Caco-2 (cell line): ENCODE data around the gene C5orf63. TPM values are rescaled to one million over a fixed set of nuclear protein-coding genes. Genes with fewer than 3 reads are reported as not detected.

ENCODE experiments used
- BruUV-seq: library from RNA; stranded (reverse); fragments of 400-500 nt; replicated peaks from 2 replicates; lab custom pipeline; 2021; lab: Mats Ljungman, UMichigan
- CTCF ChIA-PET: fragments of 300-600 bp; sonication (Branson Sonifier 250); formaldehyde crosslinking; loops from one replicate; lab custom pipeline; 2022; ENCODE audit warnings: antibody characterized with exemption; lab: Charles Lee
- POLR2A ChIA-PET: fragments of 300-600 bp; sonication (Branson Sonifier 250); formaldehyde crosslinking; loops from one replicate; lab custom pipeline; 2022; ENCODE audit warnings: antibody characterized with exemption; lab: Charles Lee
- DNase-seq, 2 experiments: peaks; one replicate each; pipeline versions ENCODE4 v3.0.0 to v3.0.0-alpha.2; 2020 to 2022
- H3K27me3 ChIP-seq: replicated peaks from 2 replicates; pipeline ENCODE4 v1.6.0; 2011; ENCODE audit warnings: low read length; ENCODE audit not compliant: control insufficient read depth, insufficient read depth
- H3K36me3 ChIP-seq: 2 replicates; pipeline ENCODE4 v1.5.1; 2011; ENCODE audit warnings: low read length; ENCODE audit not compliant: control insufficient read depth, insufficient read depth
- H3K4me1 ChIP-seq: fragments of 250-450 bp; sonication (Bioruptor Pico); 2 replicates; pipeline ENCODE4 v1.5.1; 2020; ENCODE audit warnings: mild to moderate bottlenecking
- H3K4me3 ChIP-seq: 2 replicates; pipeline ENCODE4 v1.5.1; 2011; ENCODE audit warnings: low read depth, mild to moderate bottlenecking, control low read depth, low read length
- H3K9me3 ChIP-seq: fragments of 250-450 bp; sonication (Bioruptor Pico); 2 replicates; pipeline ENCODE4 v1.5.1; 2020; ENCODE audit warnings: mild to moderate bottlenecking, moderate library complexity
- H3K27ac Mint-ChIP-seq: one replicate; pipeline ENCODE4 v1.8.0; 2022; ENCODE audit warnings: mixed read lengths; ENCODE audit not compliant: unreplicated experiment
- H3K27me3 Mint-ChIP-seq: one replicate; pipeline ENCODE4 v1.8.0; 2022; ENCODE audit warnings: mixed read lengths; ENCODE audit not compliant: insufficient read depth, unreplicated experiment
- H3K36me3 Mint-ChIP-seq: one replicate; pipeline ENCODE4 v1.8.0; 2022; ENCODE audit warnings: mild to moderate bottlenecking, mixed read lengths; ENCODE audit not compliant: insufficient read depth, unreplicated experiment
- H3K4me1 Mint-ChIP-seq: one replicate; pipeline ENCODE4 v1.8.0; 2022; ENCODE audit warnings: low read depth, mixed read lengths; ENCODE audit not compliant: unreplicated experiment
- H3K4me3 Mint-ChIP-seq: one replicate; pipeline ENCODE4 v1.8.0; 2022; ENCODE audit warnings: mild to moderate bottlenecking, moderate library complexity, mixed read lengths; ENCODE audit not compliant: unreplicated experiment
- H3K9me3 Mint-ChIP-seq: one replicate; pipeline ENCODE4 v1.8.0; 2022; ENCODE audit warnings: mixed read lengths; ENCODE audit not compliant: unreplicated experiment
- CTCF ChIP-seq, 2 experiments: fragments of 200-600 bp in 1 of 2; IDR thresholded peaks; 1 replicate in 1 of 2; 2 replicates in 1 of 2; pipeline versions ENCODE4 v1.5.1 to v1.8.0; 2011 to 2022; ENCODE audit warnings: antibody characterized with exemption in 1 of 2, control low read depth in 1 of 2, inconsistent platforms in 1 of 2, low read depth in 1 of 2, low read length in 1 of 2, mild to moderate bottlenecking in 1 of 2, moderate library complexity in 1 of 2; ENCODE audit not compliant: insufficient read depth in 1 of 2, severe bottlenecking in 1 of 2, unreplicated experiment in 1 of 2
- intact Hi-C: fragments of 100-400 bp; cut with micrococcal nuclease; formaldehyde crosslinking; loops from one replicate; pipeline ENCODE4 v1.10.0; 2022; ENCODE audit not compliant: unreplicated experiment
- total RNA-seq: library from RNA; stranded (reverse); gene quantifications from 2 replicates; pipeline ENCODE4 v1.2.3, GENCODE V29; 2022

The C5orf63 gene
- total RNA-seq, 1 experiment from 2014 or later: 10.5 TPM

- no peak overlapping the region for H3K27ac Mint-ChIP-seq
- H3K4me3 ChIP-seq: no peak overlapping the region
- no peak for DNase-seq
- no peak overlapping the region for H3K4me3 Mint-ChIP-seq
- H3K36me3 ChIP-seq: no peaks in the 10 kb centered on the region
- H3K4me1 ChIP-seq: no peaks in the 10 kb centered on the region
- H3K9me3 ChIP-seq: no peaks in the 10 kb centered on the region
- no peaks in the 10 kb centered on the region for H3K9me3 Mint-ChIP-seq
- H3K27me3 Mint-ChIP-seq: no peaks in the 10 kb centered on the region
- no peaks in the 10 kb centered on the region for H3K36me3 Mint-ChIP-seq
- intact Hi-C loops: no loop called here
- POLR2A ChIA-PET: no interaction called here
- no peaks in the 10 kb centered on the region for H3K27me3 ChIP-seq
- CTCF ChIA-PET: interaction anchor here (0.5 kb wide), 1 partner anchor 11 kb away, joined by 3 read pairs; no protein-coding TSS in a partner anchor
- BruUV-seq: no TSS peak
- TF ChIP-seq CTCF (IDR thresholded peaks at IDR 0.05; ENCODE audit: insufficient read depth in 1 of 2, low read depth in 1 of 2, low read length in 1 of 2, severe bottlenecking in 1 of 2, unreplicated experiment in 1 of 2): no peak
- H3K4me1 Mint-ChIP-seq: no peaks in the 10 kb centered on the region
These were observed 9.0 kb downstream of the C5orf63 start for GRCh38 chr5:127064253-127064840.

- ChIA-PET POLR2A (no interaction called here), CTCF (interaction anchor here (0.6 kb wide), 1 partner anchor 523 kb away, joined by 3 read pairs; no protein-coding TSS in a partner anchor)
- no peaks in the 10 kb centered on the region for H3K36me3 Mint-ChIP-seq
- no peaks in the 10 kb centered on the region for H3K4me1 Mint-ChIP-seq
- no peaks in the 10 kb centered on the region for H3K27me3 Mint-ChIP-seq
- H3K4me3 Mint-ChIP-seq: no peak overlapping the region
- TF ChIP-seq CTCF (IDR thresholded peaks at IDR 0.05; ENCODE audit: insufficient read depth in 1 of 2, low read depth in 1 of 2, low read length in 1 of 2, severe bottlenecking in 1 of 2, unreplicated experiment in 1 of 2): no peak
- H3K36me3 ChIP-seq: no peaks in the 10 kb centered on the region
- no peaks in the 10 kb centered on the region for H3K9me3 ChIP-seq
- no peak overlapping the region for H3K27ac Mint-ChIP-seq
- no peak overlapping the region for H3K4me3 ChIP-seq
- no peaks in the 10 kb centered on the region for H3K4me1 ChIP-seq
- intact Hi-C loops: no loop called here
- H3K27me3 ChIP-seq: no peaks in the 10 kb centered on the region
- H3K9me3 Mint-ChIP-seq: no peaks in the 10 kb centered on the region
- no peak for DNase-seq
- BruUV-seq: no TSS peak
These were observed 9.9 kb downstream of the C5orf63 start for GRCh38 chr5:127063257-127063913.

GRCh38 chr5:127061956-127062355, 11.3 kb downstream of the C5orf63 start:
- intact Hi-C loops: no loop called here
- DNase-seq: no peak
- no peaks in the 10 kb centered on the region for H3K4me1 Mint-ChIP-seq
- Histone ChIP-seq H3K27me3 (no peaks in the 10 kb centered on the region), H3K9me3 (no peaks in the 10 kb centered on the region), H3K4me3 (no peak overlapping the region), H3K4me1 (no peaks in the 10 kb centered on the region), H3K36me3 (no peaks in the 10 kb centered on the region)
- no peak for TF ChIP-seq CTCF (IDR thresholded peaks at IDR 0.05; ENCODE audit: insufficient read depth in 1 of 2, low read depth in 1 of 2, low read length in 1 of 2, severe bottlenecking in 1 of 2, unreplicated experiment in 1 of 2)
- no peaks in the 10 kb centered on the region for H3K36me3 Mint-ChIP-seq
- H3K9me3 Mint-ChIP-seq: no peaks in the 10 kb centered on the region
- H3K27ac Mint-ChIP-seq: no peak overlapping the region
- no peaks in the 10 kb centered on the region for H3K27me3 Mint-ChIP-seq
- H3K4me3 Mint-ChIP-seq: no peak overlapping the region
- CTCF ChIA-PET: no interaction called here
- POLR2A ChIA-PET: no interaction called here
- BruUV-seq: no TSS peak
